CD4-positive, CD25-positive, alpha-beta regulatory T cell (primary cell): ENCODE data around the gene MACROD2. TPM values are rescaled to one million over a fixed set of nuclear protein-coding genes. Genes with fewer than 3 reads are reported as not detected.

Experiments
- ATAC-seq, 2 donors: fragments of 150-1000 bp; cut with Tn5 transposase; one replicate each; pipeline ENCODE4 v1.10.0; 2021; ENCODE audit warnings: low read depth in 2 of 2, moderate number of reproducible peaks in 2 of 2, moderate library complexity in 1 of 2
- DNase-seq, 3 donors: peaks; one replicate each; pipeline versions ENCODE4 v3.0.0 to v3.0.0-alpha.2; 2012 to 2022; ENCODE audit warnings: mixed read lengths in 1 of 3
- H3K27ac ChIP-seq: one replicate; pipeline ENCODE4 v1.7.0; 2013; ENCODE audit warnings: mild to moderate bottlenecking, low read length; ENCODE audit not compliant: insufficient read depth, poor library complexity, severe bottlenecking
- H3K27me3 ChIP-seq: one replicate; pipeline ENCODE4 v1.7.0; 2013; ENCODE audit warnings: low read length; ENCODE audit not compliant: control insufficient read depth, insufficient read depth
- H3K36me3 ChIP-seq: one replicate; pipeline ENCODE4 v1.7.0; 2013; ENCODE audit warnings: mild to moderate bottlenecking, low read length, moderate library complexity; ENCODE audit not compliant: control insufficient read depth, insufficient read depth
- H3K4me1 ChIP-seq: 2 replicates; pipeline ENCODE4 v1.7.0; 2013; ENCODE audit warnings: mild to moderate bottlenecking, low read length; ENCODE audit not compliant: insufficient read depth, control insufficient read depth, poor library complexity, severe bottlenecking
- H3K4me3 ChIP-seq: one replicate; pipeline ENCODE4 v1.7.0; 2013; ENCODE audit warnings: low read depth, mild to moderate bottlenecking, low read length, moderate library complexity
- H3K9me3 ChIP-seq, 2 experiments: 1 replicate in 1 of 2; 2 replicates in 1 of 2; pipeline ENCODE4 v1.7.0; 2013; ENCODE audit warnings: low read length in 2 of 2, mild to moderate bottlenecking in 1 of 2, moderate library complexity in 1 of 2; ENCODE audit not compliant: control insufficient read depth in 2 of 2
- H3K27ac Mint-ChIP-seq, 3 donors: one replicate each; pipeline ENCODE4 v1.8.0; 2020 to 2022; ENCODE audit warnings: mild to moderate bottlenecking in 3 of 3, mixed read lengths in 3 of 3, moderate library complexity in 2 of 3
- H3K27me3 Mint-ChIP-seq: one replicate; pipeline ENCODE4 v1.8.0; 2022; ENCODE audit warnings: mild to moderate bottlenecking, mixed read lengths
- H3K36me3 Mint-ChIP-seq: one replicate; pipeline ENCODE4 v1.8.0; 2020; ENCODE audit warnings: mixed read lengths
- H3K4me1 Mint-ChIP-seq, 4 donors: one replicate each; pipeline ENCODE4 v1.8.0; 2020 to 2022; ENCODE audit warnings: mixed read lengths in 4 of 4, mild to moderate bottlenecking in 1 of 4
- H3K4me3 Mint-ChIP-seq, 4 donors: one replicate each; pipeline ENCODE4 v1.8.0; 2020 to 2022; ENCODE audit warnings: mild to moderate bottlenecking in 4 of 4, mixed read lengths in 4 of 4, moderate library complexity in 3 of 4
- H3K9me3 Mint-ChIP-seq, 7 donors: one replicate each; pipeline ENCODE4 v1.8.0; 2020 to 2022; ENCODE audit warnings: mixed read lengths in 7 of 7, mild to moderate bottlenecking in 3 of 7, moderate library complexity in 2 of 7
- polyA plus RNA-seq, 4 donors: library from polyadenylated mRNA; unstranded; fragments of 300-500 nt; fragmentation: Illumina TruSeq; gene quantifications; one replicate each; pipeline ENCODE4 v1.2.3, GENCODE V29; 2021
- total RNA-seq: library from RNA; stranded (reverse); gene quantifications from one replicate; pipeline ENCODE4 v1.2.3, GENCODE V29; 2022

MACROD2 gene
- total and polyA plus RNA-seq, 5 donors from 2014 or later: 1.4 TPM; not detected in 4

DNA sequence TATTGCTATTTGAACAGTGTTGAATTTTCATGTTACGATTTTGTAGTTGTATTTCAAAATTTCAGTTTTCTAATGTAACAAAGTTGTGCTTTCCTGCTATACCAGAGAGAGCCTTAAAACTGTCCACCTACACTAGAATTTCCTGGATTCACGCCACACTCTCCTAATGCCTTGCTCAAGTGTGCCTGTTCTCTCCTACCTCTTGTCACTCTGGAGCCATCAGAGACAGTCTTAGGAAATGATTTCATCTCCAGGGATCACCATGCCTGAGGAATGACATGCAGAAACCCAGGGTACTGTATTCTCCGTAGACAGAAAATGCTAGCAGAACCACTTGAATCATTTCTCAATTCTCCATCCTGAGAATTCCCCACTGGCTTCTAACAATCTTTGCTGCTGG, 1910.3 kb downstream of the MACROD2 start:
- H3K4me1 ChIP-seq: no peaks in the 10 kb centered on the region
- ATAC-seq (no peak), DNase-seq (no peak)
- Mint-ChIP-seq H3K36me3 (no peaks in the 10 kb centered on the region), H3K4me3 (no peak overlapping the region), H3K9me3 (peaks cover 0 to 20% (median 10%) of the 10 kb centered on the region in 7 donors), H3K27ac (no peak overlapping the region), H3K27me3 (no peaks in the 10 kb centered on the region), H3K4me1 (no peaks in the 10 kb centered on the region)
- H3K9me3 ChIP-seq: peaks cover 0 to 9% of the 10 kb centered on the region in 2 experiments
- H3K27ac ChIP-seq: no peak overlapping the region
- H3K4me3 ChIP-seq: no peak overlapping the region
- H3K27me3 ChIP-seq: no peaks in the 10 kb centered on the region
- no peaks in the 10 kb centered on the region for H3K36me3 ChIP-seq

DNA sequence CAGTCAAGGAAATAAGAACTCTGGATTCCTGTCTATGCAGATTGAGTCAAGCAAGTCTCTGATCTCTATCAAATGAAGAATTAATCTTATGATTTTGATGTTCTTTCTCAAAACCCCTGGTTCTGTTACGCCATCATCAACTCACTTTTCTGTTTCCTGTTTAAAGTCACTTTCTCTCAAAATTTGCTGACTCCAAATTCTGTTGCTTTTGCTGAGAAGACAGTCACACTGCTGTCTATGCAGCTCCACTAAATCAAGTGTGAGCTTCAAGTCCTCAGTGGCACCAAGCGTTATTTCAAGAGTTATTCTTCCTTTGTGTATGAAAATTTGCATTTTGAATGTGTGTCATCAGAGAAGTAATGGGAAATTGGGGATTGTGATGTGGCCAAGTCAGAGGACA, 1914.7 kb downstream of the MACROD2 start:
- no peaks in the 10 kb centered on the region for H3K4me1 Mint-ChIP-seq
- H3K27ac Mint-ChIP-seq: no peak overlapping the region
- Histone ChIP-seq H3K27me3 (no peaks in the 10 kb centered on the region), H3K27ac (no peak overlapping the region), H3K4me1 (no peaks in the 10 kb centered on the region), H3K4me3 (no peak overlapping the region), H3K9me3 (no peaks in the 10 kb centered on the region), H3K36me3 (no peaks in the 10 kb centered on the region)
- ATAC-seq: no peak
- H3K27me3 Mint-ChIP-seq: no peaks in the 10 kb centered on the region
- peaks cover 0 to 14% (median 8%) of the 10 kb centered on the region in 7 donors for H3K9me3 Mint-ChIP-seq
- no peak overlapping the region for H3K4me3 Mint-ChIP-seq
- no peaks in the 10 kb centered on the region for H3K36me3 Mint-ChIP-seq
- DNase-seq: no peak

DNA sequence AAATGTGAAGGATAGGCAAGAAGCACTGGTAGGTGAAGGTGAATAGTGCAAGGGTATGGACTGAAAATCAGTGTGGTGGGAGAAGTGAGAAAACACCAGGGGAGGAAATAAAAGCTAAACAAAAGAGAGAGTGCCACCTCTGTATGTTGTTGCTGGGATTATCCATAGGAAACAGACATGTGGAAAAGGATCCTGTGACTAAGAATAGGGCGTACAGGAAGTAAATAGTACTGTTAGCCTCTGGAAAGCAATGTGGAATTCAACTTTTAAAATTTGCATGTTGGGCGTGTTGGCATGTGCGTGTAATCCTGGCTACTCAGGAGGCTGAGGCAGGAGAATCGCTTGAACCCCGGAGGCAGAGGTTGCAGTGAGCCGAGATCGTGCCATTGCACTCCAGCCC, 1916.3 kb downstream of the MACROD2 start:
- Histone ChIP-seq H3K36me3 (no peaks in the 10 kb centered on the region), H3K4me1 (no peaks in the 10 kb centered on the region), H3K27me3 (no peaks in the 10 kb centered on the region), H3K27ac (no peak overlapping the region), H3K9me3 (no peaks in the 10 kb centered on the region), H3K4me3 (no peak overlapping the region)
- Mint-ChIP-seq H3K4me1 (no peaks in the 10 kb centered on the region), H3K4me3 (no peak overlapping the region), H3K9me3 (peaks cover 0 to 14% (median 7%) of the 10 kb centered on the region in 7 donors), H3K36me3 (no peaks in the 10 kb centered on the region), H3K27ac (no peak overlapping the region), H3K27me3 (no peaks in the 10 kb centered on the region)
- no peak for ATAC-seq
- no peak for DNase-seq

DNA sequence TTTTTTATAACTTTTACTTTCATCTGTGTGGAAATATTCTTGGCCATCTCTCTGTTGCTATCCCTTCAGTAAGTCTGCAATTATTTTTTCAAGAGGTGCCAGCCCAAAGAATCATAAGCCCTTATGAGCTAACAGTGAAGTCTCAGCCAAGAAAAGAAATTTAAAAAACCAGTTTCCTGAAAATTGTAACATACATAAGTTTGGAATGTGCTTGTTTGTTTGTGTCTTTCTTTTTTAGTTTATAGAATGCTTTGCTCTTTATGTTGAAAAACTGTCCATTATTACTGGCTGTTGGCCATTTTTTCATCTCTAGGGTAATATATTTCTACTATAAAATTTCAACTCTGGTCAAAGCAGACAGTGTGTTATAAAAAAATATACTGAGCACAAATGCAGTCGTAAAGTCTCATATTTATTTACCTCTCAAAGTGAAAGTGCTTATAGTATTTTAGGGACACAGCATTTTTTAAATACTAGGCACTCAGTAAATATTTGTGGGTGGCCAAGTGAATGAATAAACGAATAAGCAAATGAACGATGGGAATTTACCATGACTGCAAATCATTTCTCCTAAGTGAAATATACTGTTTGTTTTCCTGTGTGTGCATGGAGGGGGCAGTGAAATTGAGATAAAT, 1918.2 kb downstream of the MACROD2 start:
- ATAC-seq: no peak
- H3K27me3 Mint-ChIP-seq: no peaks in the 10 kb centered on the region
- no peaks in the 10 kb centered on the region for H3K4me1 Mint-ChIP-seq
- Histone ChIP-seq H3K4me3 (no peak overlapping the region), H3K27me3 (no peaks in the 10 kb centered on the region), H3K4me1 (no peaks in the 10 kb centered on the region), H3K36me3 (no peaks in the 10 kb centered on the region), H3K9me3 (no peaks in the 10 kb centered on the region), H3K27ac (no peak overlapping the region)
- no peak overlapping the region for H3K27ac Mint-ChIP-seq
- H3K4me3 Mint-ChIP-seq: no peak overlapping the region
- H3K36me3 Mint-ChIP-seq: no peaks in the 10 kb centered on the region
- DNase-seq: no peak
- peaks cover 0 to 12% (median 5%) of the 10 kb centered on the region in 7 donors for H3K9me3 Mint-ChIP-seq

DNA sequence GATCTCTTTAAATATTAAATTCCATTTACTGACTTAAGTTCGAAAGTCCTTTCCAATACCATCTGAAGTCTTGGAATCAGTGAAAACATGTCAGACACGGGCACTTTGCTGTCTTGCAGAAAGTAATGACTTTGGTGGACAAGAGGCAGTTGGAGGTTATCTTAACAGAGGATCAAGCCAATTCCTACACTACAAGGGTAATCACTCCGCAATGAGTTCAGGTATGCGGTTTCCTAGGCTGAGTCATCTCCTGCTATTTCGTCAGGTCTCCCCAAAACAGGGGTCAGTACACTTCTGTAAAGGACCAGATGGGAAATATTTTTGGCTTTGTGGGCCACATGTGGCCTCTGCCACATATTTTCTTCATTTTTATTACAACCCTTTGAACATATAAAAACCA, 1921.3 kb downstream of the MACROD2 start:
- Mint-ChIP-seq H3K36me3 (no peaks in the 10 kb centered on the region), H3K9me3 (peaks cover 0 to 15% (median 3%) of the 10 kb centered on the region in 7 donors)

DNA sequence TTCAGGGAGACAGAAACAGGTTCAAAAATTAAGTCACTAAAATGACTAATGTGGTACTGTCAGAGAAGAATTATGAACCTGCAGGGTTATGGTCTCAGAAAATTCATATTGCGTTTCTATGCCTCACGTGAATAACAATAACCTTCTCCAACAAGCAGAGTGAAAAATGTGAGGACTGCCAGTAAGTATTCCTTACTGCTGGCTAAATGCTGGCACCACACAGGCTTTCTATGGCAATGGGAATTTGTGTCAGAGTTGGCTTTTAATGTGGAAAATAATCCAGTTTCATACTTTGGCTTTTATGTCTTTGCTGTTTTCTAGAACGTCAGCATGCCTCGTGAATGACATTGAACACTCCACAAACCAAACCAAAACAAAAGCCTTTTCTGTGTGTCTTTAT, 1922.0 kb downstream of the MACROD2 start:
- no peak overlapping the region for H3K4me3 Mint-ChIP-seq
- no peak overlapping the region for H3K27ac Mint-ChIP-seq
- Histone ChIP-seq H3K27ac (no peak overlapping the region), H3K4me3 (no peak overlapping the region), H3K4me1 (no peaks in the 10 kb centered on the region), H3K9me3 (peaks cover 0 to 4% of the 10 kb centered on the region in 2 experiments), H3K27me3 (no peaks in the 10 kb centered on the region), H3K36me3 (no peaks in the 10 kb centered on the region)
- no peaks in the 10 kb centered on the region for H3K4me1 Mint-ChIP-seq
- peaks cover 0 to 15% (median 3%) of the 10 kb centered on the region in 7 donors for H3K9me3 Mint-ChIP-seq
- no peaks in the 10 kb centered on the region for H3K36me3 Mint-ChIP-seq
- no peaks in the 10 kb centered on the region for H3K27me3 Mint-ChIP-seq
- ATAC-seq: no peak
- DNase-seq: no peak

More for the DNA sequence above, 1921.3 kb downstream of the MACROD2 start:
- Mint-ChIP-seq H3K4me3 (no peak overlapping the region), H3K4me1 (no peaks in the 10 kb centered on the region), H3K27ac (no peak overlapping the region), H3K27me3 (no peaks in the 10 kb centered on the region)
- Histone ChIP-seq H3K9me3 (peaks cover 0 to 4% of the 10 kb centered on the region in 2 experiments), H3K4me3 (no peak overlapping the region), H3K4me1 (no peaks in the 10 kb centered on the region), H3K36me3 (no peaks in the 10 kb centered on the region), H3K27ac (no peak overlapping the region), H3K27me3 (no peaks in the 10 kb centered on the region)
- ATAC-seq (no peak), DNase-seq (no peak)

DNA sequence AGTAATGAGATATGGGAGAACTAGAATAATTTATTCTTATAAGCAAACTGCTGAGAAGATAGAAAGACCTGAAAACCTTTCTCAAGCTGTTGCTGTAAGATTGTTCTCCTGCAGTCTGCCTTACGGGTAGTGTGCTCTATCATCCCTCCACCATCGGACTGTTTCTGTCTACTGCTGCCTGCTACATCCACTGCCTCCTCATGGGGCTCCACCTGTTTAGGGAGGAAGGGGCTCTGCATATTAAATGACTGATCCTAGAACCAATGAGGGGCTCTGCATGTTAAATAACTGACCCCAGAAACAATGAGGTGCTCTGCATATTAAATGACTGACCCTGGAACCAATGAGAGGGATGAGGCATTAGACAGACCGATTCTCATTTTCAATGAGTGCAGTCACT, 1923.3 kb downstream of the MACROD2 start:
- Mint-ChIP-seq H3K27me3 (no peaks in the 10 kb centered on the region), H3K36me3 (no peaks in the 10 kb centered on the region), H3K4me3 (no peak overlapping the region), H3K9me3 (peaks cover 0 to 15% (median 6%) of the 10 kb centered on the region in 7 donors), H3K4me1 (no peaks in the 10 kb centered on the region), H3K27ac (no peak overlapping the region)
- H3K9me3 ChIP-seq: peaks cover 0 to 4% of the 10 kb centered on the region in 2 experiments
- H3K4me3 ChIP-seq: no peak overlapping the region
- H3K4me1 ChIP-seq: no peaks in the 10 kb centered on the region
- H3K36me3 ChIP-seq: no peaks in the 10 kb centered on the region
- DNase-seq (no peak), ATAC-seq (no peak)
- H3K27me3 ChIP-seq: no peaks in the 10 kb centered on the region
- H3K27ac ChIP-seq: no peak overlapping the region

DNA sequence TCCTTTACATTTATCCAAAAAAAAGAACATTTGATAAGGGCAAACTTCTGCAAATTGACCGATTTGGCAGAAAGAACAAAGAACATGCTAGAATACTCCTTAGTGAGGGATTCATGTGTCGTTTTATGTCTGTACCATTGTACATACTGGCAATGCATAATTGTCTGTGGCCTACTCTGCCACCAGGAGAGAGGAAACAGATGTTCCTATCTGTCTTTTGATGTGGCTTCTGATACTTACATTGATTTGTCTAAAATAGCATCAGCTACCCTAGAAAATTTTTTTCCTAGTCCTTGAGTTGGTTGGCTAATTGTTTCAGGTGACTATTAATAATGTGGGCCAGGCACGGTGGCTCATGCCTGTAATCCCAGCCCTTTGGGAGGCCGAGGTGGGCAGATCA, 1923.8 kb downstream of the MACROD2 start:
- Histone ChIP-seq H3K27me3 (no peaks in the 10 kb centered on the region), H3K36me3 (no peaks in the 10 kb centered on the region), H3K4me3 (no peak overlapping the region), H3K9me3 (peaks cover 0 to 4% of the 10 kb centered on the region in 2 experiments), H3K27ac (no peak overlapping the region), H3K4me1 (no peaks in the 10 kb centered on the region)
- Mint-ChIP-seq H3K27ac (peak overlapping the region in 1 of 3 donors; percentile 64), H3K4me3 (no peak overlapping the region), H3K27me3 (no peaks in the 10 kb centered on the region), H3K9me3 (peaks cover 0 to 10% (median 6%) of the 10 kb centered on the region in 7 donors), H3K4me1 (no peaks in the 10 kb centered on the region), H3K36me3 (no peaks in the 10 kb centered on the region)
- DNase-seq (no peak), ATAC-seq (no peak)
